ENCODE results near the gene CEP131. TPM values are rescaled to one million over a fixed set of nuclear protein-coding genes. Genes with fewer than 3 reads are reported as not detected.

The CEP131 gene
- total and polyA plus RNA-seq, 2 of the 4 experiments (the other 2 are of a cell fraction), result 4.8 to 9.6 TPM

- no peak overlapping the region for H3K56ac ChIP-seq (ENCODE audit: extremely low read depth, insufficient read depth, low read length)
- no peak for TF ChIP-seq NFE2L2 (IDR thresholded peaks at IDR 0.05; ENCODE audit: low read depth, low read length)
- TF ChIP-seq USF2 (IDR thresholded peaks at IDR 0.05; ENCODE audit: low read depth, low read length), result no peak
- no peak for TF ChIP-seq ELK1 (IDR thresholded peaks at IDR 0.05; ENCODE audit: borderline replicate concordance, low read depth, low read length)
- no peak for TF ChIP-seq BHLHE40 (IDR thresholded peaks at IDR 0.05; ENCODE audit: low read depth, low read length)
- TF ChIP-seq CHD1 (IDR thresholded peaks at IDR 0.05; ENCODE audit: low read depth, low read length), result no peak
- no peak for TF ChIP-seq CEBPB (IDR thresholded peaks at IDR 0.05; ENCODE audit: low read depth, low read length)
- no peak for TF ChIP-seq FOS (IDR thresholded peaks at IDR 0.05; ENCODE audit: low read depth, low read length)
- no peak for TF ChIP-seq RFX5 (IDR thresholded peaks at IDR 0.05; ENCODE audit: low read depth, low read length)
- TF ChIP-seq MAZ (IDR thresholded peaks at IDR 0.05; ENCODE audit: borderline replicate concordance, low read depth, low read length), result no peak
- TF ChIP-seq RCOR1 (IDR thresholded peaks at IDR 0.05; ENCODE audit: insufficient replicate concordance, low read length), result no peak
- no peak for TF ChIP-seq RAD21 (IDR thresholded peaks at IDR 0.05; ENCODE audit: low read length)
- TF ChIP-seq POLR2A (IDR thresholded peaks at IDR 0.05; ENCODE audit: low read depth, low read length), result no peak
- no peak for TF ChIP-seq MXI1 (IDR thresholded peaks at IDR 0.05; ENCODE audit: borderline replicate concordance, low read depth, low read length)
- TF ChIP-seq CTCF (conservative IDR thresholded peaks at IDR 0.05; ENCODE audit: low read depth, low read length), result no peak
- no peak for TF ChIP-seq SMC3 (IDR thresholded peaks at IDR 0.05; ENCODE audit: low read depth, low read length)
- no peak for TF ChIP-seq MAFK (IDR thresholded peaks at IDR 0.05; ENCODE audit: low read depth, low read length)
- H3K9me1 ChIP-seq (ENCODE audit: insufficient read depth, low read length), result no peaks in the 10 kb centered on the region
- peaks cover 11% of the 10 kb centered on the region for H3K36me3 ChIP-seq (ENCODE audit: control insufficient read depth, insufficient read depth, low read length)
- intact Hi-C loops (cut with micrococcal nuclease) (no loop called here), dilution Hi-C loops (cut with HindIII; ENCODE audit: low sequenced_read_pairs, unreplicated experiment) (no loop called here), in situ Hi-C loops (cut with MboI; ENCODE audit: low sequenced_read_pairs) (no loop called here)
- H3K4me3 ChIP-seq (ENCODE audit: insufficient read depth, low read depth, low read length), result no peak overlapping the region
- ATAC-seq (ENCODE audit: low read depth), result no peak
- H3K27ac ChIP-seq (ENCODE audit: insufficient read depth, low read length), result no peak overlapping the region
- H2BK120ac ChIP-seq (ENCODE audit: low read depth, low read length), result no peak overlapping the region
- H3K4ac ChIP-seq (ENCODE audit: low read depth, low read length), result no peak overlapping the region
- no peak overlapping the region for H3K9ac ChIP-seq (ENCODE audit: low read depth, low read length)
- H3K23ac ChIP-seq (ENCODE audit: low read depth, low read length), result no peak overlapping the region
- no peak overlapping the region for H4K8ac ChIP-seq (ENCODE audit: low read depth in 2 of 2, low read length in 2 of 2)
- H3K4me2 ChIP-seq (ENCODE audit: low read depth, low read length), result no peak overlapping the region
- H3K14ac ChIP-seq (replicated peaks; ENCODE audit: low read depth, low read length), result no peak overlapping the region
- H4K91ac ChIP-seq (ENCODE audit: insufficient read depth, low read depth, low read length), result no peak overlapping the region
- H2AK5ac ChIP-seq (ENCODE audit: low read depth, low read length), result no peak overlapping the region
- H4K5ac ChIP-seq (ENCODE audit: low read depth, low read length), result no peak overlapping the region
- H2AK9ac ChIP-seq (replicated peaks; ENCODE audit: low read depth, low read length, poor library complexity), result no peak overlapping the region
- 93% methylated on average over 10 of the region's 17 CpGs; no CpG with 5 or more reads in 1 of the 2 experiments for WGBS, 2 experiments (ENCODE audit: extremely low coverage in 2 of 2, insufficient read length in 1 of 2)
- H4K20me1 ChIP-seq (ENCODE audit: insufficient read depth, low read length), result no peaks in the 10 kb centered on the region; the same call in 1 of the 2 replicates
- no peak overlapping the region for H2BK20ac ChIP-seq (ENCODE audit: low read depth, low read length)
- no peaks in the 10 kb centered on the region for H3K79me1 ChIP-seq (ENCODE audit: low read depth in 1 of 2, low read length in 2 of 2)
- BruUV-seq (replicated peaks), result no TSS peak
- ChIA-PET POLR2A (ENCODE audit: unreplicated experiment) (no interaction called here), CTCF (no interaction called here)
- H3K9me3 ChIP-seq (ENCODE audit: control insufficient read depth, insufficient read depth, low read length), result no peaks in the 10 kb centered on the region
- H3K4me1 ChIP-seq (ENCODE audit: control insufficient read depth, insufficient read depth, low read length), result no peaks in the 10 kb centered on the region
- H2AFZ ChIP-seq (replicated peaks; ENCODE audit: low read length, poor library complexity), result no peak overlapping the region
- no peak overlapping the region for H2BK5ac ChIP-seq (ENCODE audit: low read depth, low read length, poor library complexity, severe bottlenecking)
- no peak overlapping the region for H2BK15ac ChIP-seq (ENCODE audit: low read depth, low read length)
- H3K27me3 ChIP-seq (ENCODE audit: control insufficient read depth, insufficient read depth, low read length), result no peaks in the 10 kb centered on the region
- no peak overlapping the region for H3K18ac ChIP-seq (ENCODE audit: low read depth, low read length)
- no peak for DNase-seq
Measured at GRCh38 chr17:81193051-81193410, 29.7 kb downstream of the CEP131 start.

Measured in IMR-90 (cell line).